Stimulated activated CD4-positive, alpha-beta T cell treated with anti-CD3 and anti-CD28 coated beads, Interleukin-1b, Interleukin-23, amount 100 ng/mL, for 4 hours (primary cell): ENCODE results near the gene AGPAT3.

Experiments used
- DNase-seq, 2 donors: peaks; one replicate each; pipeline ENCODE4 v3.0.0-alpha.2; 2020; ENCODE audit warnings: low read depth in 2 of 2

The AGPAT3 gene

GRCh38 chr21:43993420-43993934 is 128.5 kb downstream of the AGPAT3 start:
- no peak for DNase-seq

DNA sequence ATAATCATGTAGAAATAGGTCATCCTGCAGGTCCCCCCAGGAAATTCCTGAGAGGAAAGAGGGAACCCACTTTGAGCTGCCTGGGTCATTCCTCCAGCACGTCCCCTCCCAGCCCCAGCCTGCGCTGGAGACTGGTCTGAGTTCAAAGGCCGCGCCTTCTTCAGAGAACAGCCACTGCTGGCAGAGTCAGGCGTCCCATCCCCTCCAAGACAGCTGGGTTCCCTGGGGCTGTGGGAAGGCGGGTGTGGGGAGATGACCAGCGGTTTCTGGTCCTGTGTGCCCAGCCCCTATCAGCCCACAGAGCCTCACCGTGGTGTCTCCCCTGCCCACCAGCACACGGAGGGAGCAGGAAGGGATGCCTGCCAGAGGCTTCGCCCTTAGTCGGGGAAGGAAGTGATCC is 129.1 kb downstream of the AGPAT3 start:
- DNase-seq: no peak

GRCh38 chr21:43994646-43995045 is 129.6 kb downstream of the AGPAT3 start:
- DNase-seq: no peak

GRCh38 chr21:43995521-43996105 is 130.6 kb downstream of the AGPAT3 start:
- no peak for DNase-seq

DNA sequence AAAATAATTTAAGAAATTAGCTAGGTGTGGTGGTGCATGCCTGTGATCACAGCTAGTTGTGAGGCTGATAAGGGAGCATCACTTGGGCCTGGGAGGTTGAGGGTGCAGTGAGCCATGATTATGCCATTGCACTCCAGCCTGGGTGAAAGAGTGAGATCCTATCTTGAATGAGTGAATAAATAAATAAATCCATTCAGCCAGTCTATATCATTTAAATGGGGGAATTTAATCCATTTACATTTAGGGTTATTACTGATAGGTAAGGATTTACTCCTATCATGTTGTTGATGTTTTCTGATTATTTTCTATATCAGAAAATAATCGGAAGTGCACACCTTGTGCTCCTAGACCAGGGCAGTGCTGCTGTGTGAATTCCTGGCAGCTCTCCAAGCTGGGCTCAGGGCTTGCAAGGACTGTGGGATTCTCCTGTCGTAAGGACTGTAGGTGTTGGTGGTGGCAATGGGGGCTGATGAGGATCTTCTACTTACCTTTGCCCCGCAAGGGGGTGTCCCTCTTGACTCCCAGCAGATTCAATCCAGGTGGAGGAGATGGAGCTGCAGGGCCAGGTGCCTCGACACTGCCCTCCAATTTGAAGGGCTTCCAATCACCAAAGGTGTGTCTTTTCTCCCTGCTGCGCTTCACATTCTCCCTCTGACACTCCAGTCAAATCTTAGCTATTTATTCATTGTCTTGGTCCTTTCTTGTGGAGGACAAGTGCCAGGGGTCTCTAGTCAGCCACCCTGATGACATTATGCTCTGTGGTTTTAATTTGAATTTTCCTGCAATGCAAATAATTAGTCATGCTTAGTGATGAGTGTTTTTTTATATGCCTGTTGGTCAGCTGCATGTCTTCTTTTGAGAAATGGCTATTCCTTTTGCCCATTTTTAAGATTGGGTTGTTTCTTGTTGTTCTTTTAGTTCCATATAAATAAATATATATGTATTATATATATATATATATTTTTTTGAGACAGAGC is 133.0 kb downstream of the AGPAT3 start:
- no peak for DNase-seq

GRCh38 chr21:44000360-44000759 is 135.3 kb downstream of the AGPAT3 start:
- no peak for DNase-seq

DNA sequence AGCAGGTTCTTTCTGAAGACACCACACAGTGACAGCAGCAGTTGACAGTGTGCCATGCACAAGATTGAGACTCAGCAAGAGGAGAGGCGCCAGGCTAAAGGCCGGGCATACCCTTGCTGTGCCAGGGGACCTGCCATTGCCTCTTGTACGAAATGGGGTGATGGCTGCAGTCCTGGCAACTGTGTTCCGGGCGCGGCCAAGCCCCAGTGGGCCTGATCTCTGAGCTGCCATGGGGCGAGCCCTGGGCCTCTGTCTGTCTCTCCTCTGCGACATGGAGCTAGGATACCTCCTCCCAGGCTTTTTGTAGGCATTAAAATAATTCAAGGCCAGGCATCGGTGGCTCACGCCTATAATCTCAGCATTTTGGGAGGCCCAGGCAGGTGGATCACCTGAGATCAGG is 137.5 kb downstream of the AGPAT3 start:
- no peak for DNase-seq

GRCh38 chr21:44003307-44003966 is 138.4 kb downstream of the AGPAT3 start:
- DNase-seq: no peak

DNA sequence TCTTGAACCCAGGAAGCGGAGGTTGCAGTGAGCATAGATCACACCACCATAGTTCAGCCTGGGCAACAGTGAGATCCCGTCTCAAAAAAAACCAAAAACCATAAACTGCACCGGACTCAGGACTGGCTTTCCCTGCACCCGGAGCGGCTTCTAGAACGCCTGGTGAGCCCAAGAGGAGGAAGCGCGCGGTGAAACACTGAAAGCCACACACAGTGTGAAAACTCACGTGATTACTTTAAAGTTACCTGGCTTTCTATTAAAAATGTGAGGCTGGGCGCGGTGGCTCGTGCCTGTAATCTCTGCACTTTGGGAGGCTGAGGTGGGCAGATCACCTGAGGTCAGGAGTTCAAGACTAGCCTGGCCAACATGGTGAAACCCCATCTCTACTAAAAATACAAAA is 140.0 kb downstream of the AGPAT3 start:
- no peak for DNase-seq

DNA sequence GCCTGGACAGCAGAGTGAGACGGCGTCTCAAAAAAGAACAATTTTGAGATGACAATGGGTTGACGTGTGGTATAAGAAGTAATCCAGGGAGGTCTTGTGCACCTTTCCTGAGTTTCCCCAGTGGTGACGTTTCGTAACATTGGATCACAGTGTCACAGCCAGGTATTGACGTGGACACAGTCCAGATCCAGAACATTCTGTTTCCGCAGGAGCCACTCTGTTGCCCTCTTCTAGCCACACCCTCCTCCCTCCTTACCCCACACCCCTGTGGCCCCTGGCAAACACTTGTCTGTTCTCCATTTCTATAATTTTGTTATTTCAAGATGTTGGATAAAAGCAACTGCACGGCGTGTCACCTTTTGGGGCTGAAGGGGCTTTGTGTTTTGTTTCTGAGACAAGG is 140.6 kb downstream of the AGPAT3 start:
- DNase-seq: no peak

DNA sequence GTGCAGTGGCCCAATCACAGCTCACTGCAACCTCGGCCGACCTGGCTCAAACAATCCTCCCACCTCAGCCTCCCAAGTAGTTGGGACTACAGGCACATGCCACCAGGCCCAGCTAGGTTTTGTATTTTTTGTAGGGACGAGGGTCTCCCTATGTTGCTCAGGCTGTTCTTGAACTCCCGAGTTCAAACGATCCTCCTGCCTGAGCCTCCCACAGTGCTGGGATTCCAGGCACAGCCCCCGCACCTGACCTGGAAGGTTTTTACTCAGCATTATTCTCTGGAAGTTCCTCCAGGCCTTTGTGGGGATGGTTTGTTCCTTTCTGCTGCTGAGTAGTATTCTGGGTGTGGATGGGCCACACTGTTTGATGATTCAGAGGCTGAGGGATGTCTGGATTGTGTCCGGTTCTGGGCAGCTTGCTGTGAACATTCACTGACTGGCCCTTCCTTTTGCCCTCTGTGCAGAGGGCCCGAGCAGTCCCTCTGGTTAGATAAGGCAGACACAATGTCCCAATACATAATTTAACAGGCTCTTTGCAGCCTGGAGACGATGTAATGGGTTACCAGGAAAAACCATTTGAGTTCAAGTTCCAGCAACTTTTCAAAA is 141.1 kb downstream of the AGPAT3 start:
- DNase-seq: no peak

GRCh38 chr21:44006656-44007055 is 141.6 kb downstream of the AGPAT3 start:
- DNase-seq: no peak

DNA sequence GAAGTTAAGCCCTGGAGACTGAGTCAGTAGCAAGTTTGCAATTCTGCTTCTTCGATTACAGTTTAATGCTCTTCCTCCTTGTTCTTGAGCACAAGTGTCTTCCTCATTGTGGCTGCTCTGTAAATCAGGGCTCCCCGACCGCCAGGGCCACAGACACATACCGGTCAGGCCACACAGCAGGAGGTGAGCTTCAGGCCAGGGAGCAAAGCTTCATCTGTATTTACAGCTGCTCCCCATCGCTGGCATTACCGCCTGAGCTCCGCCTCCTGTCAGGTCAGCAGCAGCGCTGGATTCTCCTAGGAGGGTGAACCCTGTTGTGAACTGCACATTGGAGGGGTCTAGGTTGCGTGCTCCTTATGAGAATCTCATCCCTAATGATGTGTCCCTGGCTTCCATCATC is 145.4 kb downstream of the AGPAT3 start:
- DNase-seq: no peak

- no peak for DNase-seq
These were observed 146.1 kb downstream of the AGPAT3 start for GRCh38 chr21:44011123-44011522.

DNA sequence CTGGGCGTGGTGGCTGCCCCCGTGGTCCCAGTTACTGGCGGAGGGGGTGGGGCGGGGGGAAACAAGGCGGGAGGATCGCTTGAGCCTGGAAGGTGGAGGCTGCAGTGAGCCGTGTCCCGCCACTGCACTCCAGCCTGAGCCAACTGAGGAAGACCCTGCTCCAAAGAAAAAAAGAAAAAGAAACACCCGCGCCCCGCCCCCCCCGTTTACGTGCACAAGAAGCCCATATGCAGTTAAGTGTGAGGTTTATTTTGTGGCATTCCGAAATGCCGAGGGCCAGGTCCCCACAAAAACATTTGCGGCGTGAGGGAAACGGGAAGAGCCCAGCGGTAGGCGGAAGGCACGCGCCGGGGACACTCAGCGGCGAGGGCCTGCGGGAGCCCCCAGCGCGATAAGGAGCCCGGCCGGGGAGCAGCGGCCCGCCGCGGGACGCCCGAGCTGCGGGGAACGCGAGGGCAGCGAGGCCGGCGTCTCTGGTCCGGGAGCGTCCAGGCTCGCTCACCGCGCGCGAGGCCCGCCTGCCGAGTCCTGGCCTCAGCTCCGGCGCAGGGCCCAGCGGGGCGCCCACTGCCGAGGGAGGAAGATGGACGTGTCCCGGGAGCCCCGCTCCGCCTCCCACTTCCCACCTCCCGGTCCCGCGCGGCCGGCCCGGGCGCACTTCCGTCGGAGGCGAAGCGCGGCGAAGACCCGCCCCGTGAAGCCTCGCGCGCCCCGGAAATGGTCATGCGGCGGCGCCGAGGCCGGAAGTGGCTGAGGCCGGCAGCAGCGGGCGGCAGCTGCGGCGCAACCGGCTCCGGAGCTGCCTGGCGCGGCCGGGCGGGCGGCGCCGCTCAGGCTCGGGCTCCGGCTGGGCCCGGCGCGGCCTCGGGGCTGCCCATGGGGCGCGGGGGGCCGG is 146.8 kb downstream of the AGPAT3 start, which contains the start of gene TRAPPC10:
Gene TRAPPC10 (plus strand): TSS at position 731 of the 895 bp plus-strand sequence. CDS start 185 bp downstream, outside the sequence.
- DNase-seq: peak; percentile 54 to 80

DNA sequence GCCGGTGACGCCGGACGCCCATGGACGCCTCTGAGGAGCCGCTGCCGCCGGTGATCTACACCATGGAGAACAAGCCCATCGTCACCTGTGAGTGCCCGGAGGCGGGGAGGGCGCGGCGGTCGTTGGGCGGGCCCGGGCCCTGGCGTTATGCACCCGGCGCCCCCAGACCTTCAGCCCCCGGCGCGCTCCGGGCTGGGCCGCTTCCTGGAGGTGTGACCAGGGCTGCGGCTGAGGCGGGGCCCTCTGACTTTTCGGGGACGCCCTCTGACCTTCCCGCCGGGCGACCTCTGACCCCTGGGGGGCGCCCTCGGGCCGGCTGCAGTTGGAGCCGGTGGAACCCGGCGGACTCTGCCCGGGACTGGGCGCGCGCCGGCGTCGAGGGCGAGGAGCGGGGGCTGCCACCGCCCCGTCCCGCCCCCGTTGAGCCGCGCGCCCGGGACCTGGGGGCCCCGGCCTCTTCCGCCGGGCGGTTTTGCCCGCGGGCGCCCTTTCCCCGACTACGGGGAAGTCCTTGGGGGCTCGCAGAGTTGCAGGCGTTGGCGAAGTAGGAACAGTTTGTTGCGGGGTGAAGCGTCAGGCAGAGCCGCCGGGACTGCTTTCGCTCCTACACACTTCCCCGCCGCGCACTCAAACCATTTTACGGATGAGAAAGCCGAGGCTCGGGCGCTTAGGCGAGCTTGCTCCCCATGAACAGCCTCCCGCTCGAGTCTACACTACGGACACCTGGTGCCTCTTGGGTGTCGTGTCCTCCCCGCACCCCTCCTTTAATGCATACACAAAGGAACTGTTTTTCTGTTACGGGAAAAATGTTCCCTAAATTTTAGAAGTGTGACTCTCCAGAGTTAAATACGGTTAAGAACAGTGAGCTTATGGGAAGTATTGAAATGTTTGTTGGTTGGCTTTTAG is 147.7 kb downstream of the AGPAT3 start:
- DNase-seq: peak; percentile 67 to 82

- DNase-seq: peak in 1 of 2 donors; percentile 18
These were observed 148.5 kb downstream of the AGPAT3 start for GRCh38 chr21:44013380-44014088.

DNA sequence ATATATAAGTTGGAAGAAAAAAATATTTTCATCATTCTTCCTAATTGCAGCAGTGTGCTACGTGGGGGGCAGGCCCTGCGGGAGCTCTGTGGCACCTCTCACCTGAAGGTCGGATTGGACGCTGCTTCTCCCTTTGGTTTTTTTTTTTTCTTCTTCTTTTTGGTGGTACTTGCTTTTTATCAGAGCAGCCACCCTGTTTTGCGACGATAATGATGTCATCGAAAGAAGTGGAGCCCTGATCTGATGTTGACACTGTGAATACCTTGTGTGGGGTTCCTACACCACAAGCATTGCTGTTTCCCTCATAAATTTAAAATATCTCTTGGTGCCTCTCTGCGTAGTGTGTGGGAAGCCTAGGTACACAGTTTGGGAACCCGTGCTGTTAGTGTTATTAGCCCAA is 152.6 kb downstream of the AGPAT3 start:
- DNase-seq: no peak

GRCh38 chr21:44018127-44018526 is 153.1 kb downstream of the AGPAT3 start:
- DNase-seq: no peak
